Peyer's patch (tissue), 4 donors: ENCODE results near the gene SIGLEC9. TPM values are rescaled to one million over a fixed set of nuclear protein-coding genes. Genes with fewer than 3 reads are reported as not detected.

Source experiments
- DNase-seq, 3 donors: peaks; one replicate each; pipeline ENCODE4 v3.0.0-alpha.2; 2017 to 2019
- H3K27ac ChIP-seq, 4 donors: fragments of 200-600 bp; sonication (generic); one replicate each; pipeline ENCODE4 v1.5.1; 2016 to 2019
- H3K27me3 ChIP-seq, 2 donors: fragments of 200-600 bp; sonication (generic); one replicate each; pipeline ENCODE4 v1.5.1; 2019
- H3K36me3 ChIP-seq, 3 donors: fragments of 200-600 bp; sonication (generic); one replicate each; pipeline ENCODE4 v1.5.1; 2016 to 2019
- H3K4me1 ChIP-seq, 4 donors: fragments of 200-600 bp; sonication (generic); one replicate each; pipeline ENCODE4 v1.5.1; 2016 to 2019
- H3K4me3 ChIP-seq, 4 donors: fragments of 200-600 bp; sonication (generic); 1 replicate in 3 of 4; 2 replicates in 1 of 4; pipeline ENCODE4 v1.5.1; 2016 to 2019; ENCODE audit warnings: mild to moderate bottlenecking in 1 of 4
- H3K9me3 ChIP-seq, 4 donors: fragments of 200-600 bp; sonication (generic); one replicate each; pipeline ENCODE4 v1.5.1; 2016 to 2019; ENCODE audit warnings: mild to moderate bottlenecking in 1 of 4
- POLR2A ChIP-seq, 2 donors: fragments of 450-650 bp; IDR thresholded peaks; one replicate each; pipeline ENCODE4 v1.5.1; 2017; ENCODE audit warnings: antibody characterized with exemption in 2 of 2, mild to moderate bottlenecking in 2 of 2, moderate library complexity in 2 of 2
- total RNA-seq, 4 donors: library from RNA; depleted of rRNA; stranded (reverse); fragments of >200 nt; gene quantifications; one replicate each; pipeline ENCODE4 v1.1.0, GENCODE V29; 2016
- TF ChIP-seq, protein P1 (sequence below), 6 experiments: fragments of 450-650 bp in 4 of 6; fragments of 200-600 bp in 2 of 6; sonication (generic) in 1 of 6; IDR thresholded peaks; one replicate each; pipeline ENCODE4 v1.5.1; 2017 to 2019; ENCODE audit warnings: antibody characterized with exemption in 6 of 6, mild to moderate bottlenecking in 3 of 6, moderate library complexity in 1 of 6

The SIGLEC9 gene
- total RNA-seq, 4 donors from 2014 or later = 1.9 to 2.1 TPM; not detected in 2

DNA sequence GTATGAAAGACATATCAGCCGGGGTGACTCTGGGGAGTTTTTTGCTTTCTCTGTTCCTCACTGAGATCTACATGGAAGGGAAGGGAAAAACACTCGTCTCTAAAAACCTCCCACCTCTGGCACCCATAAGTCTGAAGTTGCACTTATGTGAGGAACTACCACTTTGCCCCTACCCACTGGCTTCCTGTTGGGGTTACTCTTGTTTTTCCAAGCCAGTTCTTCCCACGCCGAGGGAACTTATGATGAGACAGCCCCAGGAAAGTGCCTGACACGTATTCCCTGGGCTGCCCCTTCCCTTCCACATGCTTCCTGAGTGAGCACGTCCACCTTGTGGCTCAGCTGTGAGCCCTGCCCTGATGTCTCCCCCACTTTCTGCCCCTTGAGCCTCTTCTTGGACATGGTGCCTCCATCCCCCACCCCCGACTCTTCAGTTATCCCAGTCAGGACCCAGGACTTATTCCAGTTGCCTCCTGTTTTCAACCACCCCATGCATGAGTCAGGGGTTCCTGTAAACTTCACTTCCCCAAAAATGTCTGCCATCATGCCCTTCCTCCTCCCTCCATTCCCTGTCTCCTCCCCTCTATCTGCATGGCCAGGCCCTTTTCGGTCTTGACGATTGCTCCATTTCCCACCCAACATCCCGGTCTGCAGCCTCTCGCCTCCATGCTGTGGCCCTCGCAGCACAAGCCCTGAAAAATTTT is 12.3 kb downstream of the SIGLEC9 start:
- TF ChIP-seq POLR2A (IDR thresholded peaks at IDR 0.05) = no peak
- TF ChIP-seq, protein P1, sequence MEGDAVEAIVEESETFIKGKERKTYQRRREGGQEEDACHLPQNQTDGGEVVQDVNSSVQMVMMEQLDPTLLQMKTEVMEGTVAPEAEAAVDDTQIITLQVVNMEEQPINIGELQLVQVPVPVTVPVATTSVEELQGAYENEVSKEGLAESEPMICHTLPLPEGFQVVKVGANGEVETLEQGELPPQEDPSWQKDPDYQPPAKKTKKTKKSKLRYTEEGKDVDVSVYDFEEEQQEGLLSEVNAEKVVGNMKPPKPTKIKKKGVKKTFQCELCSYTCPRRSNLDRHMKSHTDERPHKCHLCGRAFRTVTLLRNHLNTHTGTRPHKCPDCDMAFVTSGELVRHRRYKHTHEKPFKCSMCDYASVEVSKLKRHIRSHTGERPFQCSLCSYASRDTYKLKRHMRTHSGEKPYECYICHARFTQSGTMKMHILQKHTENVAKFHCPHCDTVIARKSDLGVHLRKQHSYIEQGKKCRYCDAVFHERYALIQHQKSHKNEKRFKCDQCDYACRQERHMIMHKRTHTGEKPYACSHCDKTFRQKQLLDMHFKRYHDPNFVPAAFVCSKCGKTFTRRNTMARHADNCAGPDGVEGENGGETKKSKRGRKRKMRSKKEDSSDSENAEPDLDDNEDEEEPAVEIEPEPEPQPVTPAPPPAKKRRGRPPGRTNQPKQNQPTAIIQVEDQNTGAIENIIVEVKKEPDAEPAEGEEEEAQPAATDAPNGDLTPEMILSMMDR (IDR thresholded peaks at IDR 0.05) = no peak
- Histone ChIP-seq H3K27ac (peak overlapping the region in 3 of 4 donors; percentile 31 to 50 (median 39)), H3K36me3 (no peaks in the 10 kb centered on the region), H3K4me3 (no peak overlapping the region), H3K9me3 (no peaks in the 10 kb centered on the region), H3K27me3 (no peaks in the 10 kb centered on the region), H3K4me1 (no peaks in the 10 kb centered on the region)
- DNase-seq = no peak

DNA sequence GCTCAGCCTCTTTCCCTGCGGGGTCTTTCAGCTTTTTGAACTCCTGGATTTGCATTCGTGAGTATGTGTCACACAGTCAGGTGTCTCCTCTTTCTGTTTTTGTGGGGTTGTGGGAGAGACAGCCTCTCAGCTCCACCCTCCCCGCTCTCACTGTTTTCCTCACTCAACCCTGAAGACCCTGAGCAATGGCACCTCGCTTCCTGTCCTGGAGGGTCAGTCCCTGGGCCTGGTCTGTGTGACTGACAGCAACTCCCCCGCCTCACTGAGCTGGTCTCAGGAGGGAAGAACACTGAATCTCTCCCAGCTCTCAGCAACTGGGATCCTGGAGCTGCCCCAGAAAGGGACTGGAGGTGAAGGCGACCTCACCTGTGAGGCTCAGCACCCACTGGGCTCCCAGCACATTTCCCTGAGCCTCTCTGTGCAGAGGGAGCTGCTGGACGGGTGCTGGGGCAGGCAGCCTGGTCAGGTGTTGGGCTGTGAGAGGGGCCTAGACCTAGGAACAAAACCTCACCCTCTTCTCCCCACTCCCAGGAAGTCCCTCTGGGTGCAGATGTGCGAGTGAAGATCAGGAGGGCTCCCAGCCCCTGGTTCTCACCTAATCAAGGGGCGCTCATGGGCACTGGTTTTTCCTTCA is 13.2 kb downstream of the SIGLEC9 start:
- TF ChIP-seq, protein P1 (IDR thresholded peaks at IDR 0.05) = no peak
- TF ChIP-seq POLR2A (IDR thresholded peaks at IDR 0.05) = no peak
- no peaks in the 10 kb centered on the region for H3K9me3 ChIP-seq
- peak overlapping the region in 2 of 4 donors; percentile 31 to 50 for H3K27ac ChIP-seq
- no peaks in the 10 kb centered on the region for H3K27me3 ChIP-seq
- no peak for DNase-seq
- H3K36me3 ChIP-seq = no peaks in the 10 kb centered on the region
- no peak overlapping the region for H3K4me3 ChIP-seq
- H3K4me1 ChIP-seq = no peaks in the 10 kb centered on the region

DNA sequence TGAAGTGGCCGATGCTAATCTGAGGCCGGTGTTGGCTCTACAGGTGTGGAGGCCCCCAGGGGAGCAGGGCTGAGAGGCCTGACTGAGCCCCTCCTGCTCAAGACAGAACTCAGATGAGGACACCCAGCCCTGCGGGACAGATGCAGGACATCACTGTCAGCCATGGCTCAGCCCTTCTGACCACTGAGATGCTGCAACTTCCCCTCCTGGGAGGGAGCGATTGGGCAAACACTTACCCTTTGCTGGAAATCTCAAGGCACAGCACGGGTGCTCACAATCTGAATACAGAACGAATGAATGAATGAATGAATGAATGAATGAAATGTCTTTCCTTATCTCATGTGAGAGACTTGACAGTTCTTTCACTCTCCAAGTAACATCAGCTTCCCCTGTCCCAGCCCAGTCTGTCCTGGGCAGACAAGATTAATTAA is 13.9 kb downstream of the SIGLEC9 start:
- Histone ChIP-seq H3K36me3 (no peaks in the 10 kb centered on the region), H3K9me3 (no peaks in the 10 kb centered on the region), H3K4me3 (no peak overlapping the region), H3K4me1 (no peaks in the 10 kb centered on the region), H3K27me3 (no peaks in the 10 kb centered on the region), H3K27ac (peak overlapping the region in 2 of 4 donors; percentile 25 to 50)
- peak in 1 of 3 donors; percentile 54 for DNase-seq
- no peak for TF ChIP-seq POLR2A (IDR thresholded peaks at IDR 0.05)
- TF ChIP-seq, protein P1 (IDR thresholded peaks at IDR 0.05) = no peak

DNA sequence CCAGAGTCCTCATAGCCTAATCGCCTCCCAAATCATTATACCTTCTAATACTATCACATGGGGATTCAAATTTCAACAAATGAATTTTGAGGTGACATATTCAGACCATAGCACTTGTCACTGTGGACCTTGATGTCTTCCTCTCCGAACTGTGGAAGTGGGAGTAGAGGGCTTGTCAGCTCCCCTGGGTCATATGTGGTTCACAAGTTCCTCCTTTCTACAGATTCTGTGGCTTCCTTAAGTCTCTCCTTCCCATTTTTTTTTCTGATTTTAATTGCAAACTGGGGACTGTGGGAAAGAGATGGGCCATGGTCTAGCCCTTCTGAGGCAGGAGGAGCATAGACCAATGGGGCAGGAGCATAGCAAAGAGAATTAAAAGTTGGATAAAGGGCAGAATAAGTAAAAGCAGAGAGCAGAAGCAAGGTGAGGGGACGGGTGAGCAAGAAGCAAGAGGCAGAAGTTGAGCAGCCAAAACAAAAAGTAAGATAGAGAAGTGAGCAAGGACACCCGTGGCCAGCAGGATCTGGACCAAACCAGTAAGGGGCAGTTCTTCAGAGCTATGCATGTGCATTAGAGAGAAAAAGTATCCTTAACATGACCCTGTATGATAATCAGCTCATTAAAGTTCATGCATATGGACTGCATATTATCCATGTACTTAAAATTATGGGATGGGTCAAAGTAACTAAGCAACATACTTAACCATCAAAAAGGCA is 14.8 kb downstream of the SIGLEC9 start:
- Histone ChIP-seq H3K27me3 (no peaks in the 10 kb centered on the region), H3K4me1 (no peaks in the 10 kb centered on the region), H3K9me3 (no peaks in the 10 kb centered on the region), H3K27ac (peak overlapping the region in 1 of 4 donors; percentile 25), H3K36me3 (no peaks in the 10 kb centered on the region), H3K4me3 (no peak overlapping the region)
- DNase-seq = no peak
- TF ChIP-seq POLR2A (IDR thresholded peaks at IDR 0.05) = no peak
- TF ChIP-seq, protein P1 (IDR thresholded peaks at IDR 0.05) = no peak

DNA sequence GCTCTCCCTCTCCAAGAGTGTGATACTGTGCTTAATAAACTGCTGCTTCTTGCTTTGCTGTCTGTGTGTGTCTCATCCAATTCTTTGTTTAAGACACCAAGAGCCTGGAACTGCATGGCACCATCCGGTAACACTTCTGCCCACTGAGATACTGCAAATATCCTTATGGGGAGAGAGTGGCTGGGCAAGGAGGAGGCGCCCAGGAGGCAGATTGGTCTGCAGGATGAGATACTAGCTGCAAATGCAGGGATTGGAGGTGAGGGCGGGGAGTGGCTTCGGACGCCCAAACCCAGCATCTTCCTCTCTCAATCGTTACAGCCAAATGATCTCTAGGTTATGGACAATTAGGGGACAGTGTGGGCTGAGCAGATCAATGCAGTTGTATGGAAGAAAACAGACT is 15.7 kb downstream of the SIGLEC9 start:
- TF ChIP-seq, protein P1 (IDR thresholded peaks at IDR 0.05) = no peak
- no peak for TF ChIP-seq POLR2A (IDR thresholded peaks at IDR 0.05)
- Histone ChIP-seq H3K36me3 (no peaks in the 10 kb centered on the region), H3K4me1 (no peaks in the 10 kb centered on the region), H3K27me3 (no peaks in the 10 kb centered on the region), H3K9me3 (no peaks in the 10 kb centered on the region), H3K4me3 (no peak overlapping the region), H3K27ac (no peak overlapping the region)
- DNase-seq = no peak
